Measurements from ENCODE around the gene PTPRK. TPM values are rescaled to one million over a fixed set of nuclear protein-coding genes. Genes with fewer than 3 reads are reported as not detected.

The PTPRK gene
- total and polyA plus RNA-seq, 2 of the 13 experiments (the other 11 are each of a cell fraction or from before 2014, with no cell fraction given) = 43.6 to 98.3 TPM

DNA sequence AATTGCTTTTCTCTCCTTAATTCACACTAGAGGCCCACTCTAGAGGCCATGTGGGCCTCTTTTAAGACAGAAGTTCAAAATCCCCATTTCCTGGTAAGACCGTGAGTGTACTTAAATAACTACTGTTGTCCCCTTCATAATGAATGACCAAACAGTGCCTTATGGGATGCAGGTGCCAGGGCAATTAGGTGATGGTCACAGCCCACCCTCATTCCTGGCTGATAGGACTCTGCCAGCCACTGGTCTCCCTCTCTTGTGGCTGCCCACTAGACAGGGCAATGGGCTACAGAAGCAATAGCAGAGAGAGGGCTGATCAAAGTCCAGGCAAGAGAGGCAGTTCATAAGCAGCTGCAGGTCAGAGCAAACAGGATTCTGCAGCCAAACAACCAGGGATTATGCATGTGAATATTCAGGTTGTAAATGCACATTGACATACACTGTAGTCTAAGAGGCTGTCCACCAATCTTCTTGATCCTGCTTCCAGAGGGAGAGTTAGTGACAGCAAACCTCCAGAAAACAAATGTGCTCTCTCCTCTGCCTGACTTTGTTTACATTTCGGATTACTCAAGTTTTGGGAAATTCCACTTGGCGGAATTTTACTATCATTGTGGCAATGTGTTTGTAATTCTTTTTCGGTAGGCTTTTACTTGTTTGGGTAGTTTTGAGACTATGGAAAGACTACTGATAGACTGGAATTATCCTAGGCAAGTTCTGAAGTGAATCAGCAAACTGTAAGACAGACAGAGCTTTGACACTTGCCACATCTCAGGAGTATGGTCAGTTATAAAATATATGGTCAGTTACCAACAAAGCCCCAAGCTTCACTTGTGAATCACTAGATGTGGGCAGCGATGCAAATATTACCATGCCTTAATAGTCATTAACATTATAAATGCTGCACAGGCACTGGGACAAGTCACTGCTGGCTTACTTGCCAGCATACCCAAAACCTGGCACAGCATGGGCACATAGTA lies 12.8 kb downstream of the PTPRK start (continued):
- 0 out of 2 replicates have a peak, but pooled peaks have one; percentile 75 for TF ChIP-seq REPIN1 (CRISPR knock-in tag; IDR thresholded peaks at IDR 0.05; ENCODE audit: borderline replicate concordance, low read depth)
- no peak for TF ChIP-seq MAF1 (CRISPR knock-in tag; IDR thresholded peaks at IDR 0.05; ENCODE audit: borderline replicate concordance)
- no peak for TF ChIP-seq ZNF572 (CRISPR knock-in tag; IDR thresholded peaks at IDR 0.05)
- TF ChIP-seq RFX5 (IDR thresholded peaks at IDR 0.05; ENCODE audit: low read depth, low read length) = no peak
- TF ChIP-seq TEAD3 (CRISPR knock-in tag; optimal IDR thresholded peaks at IDR 0.05; ENCODE audit: borderline replicate concordance) = peak; percentile 88
- peak; percentile 88; the same call in 1 of the 2 replicates for TF ChIP-seq ZNF556 (CRISPR knock-in tag; IDR thresholded peaks at IDR 0.05; ENCODE audit: borderline replicate concordance)
- no peak for TF ChIP-seq CENPT (CRISPR knock-in tag; IDR thresholded peaks at IDR 0.05; ENCODE audit: low read depth)
- TF ChIP-seq ZFX (CRISPR knock-in tag; IDR thresholded peaks at IDR 0.05; ENCODE audit: low read depth) = peak; percentile 65
- TF ChIP-seq ZNF430 (CRISPR knock-in tag; IDR thresholded peaks at IDR 0.05) = peak; percentile 87
- no peak for TF ChIP-seq SAFB2 (CRISPR knock-in tag; IDR thresholded peaks at IDR 0.05; ENCODE audit: borderline replicate concordance, low read depth)
- TF ChIP-seq ZNF446 (CRISPR knock-in tag; IDR thresholded peaks at IDR 0.05) = no peak
- TF ChIP-seq ZNF564 (CRISPR knock-in tag; IDR thresholded peaks at IDR 0.05) = peak; percentile 34; the same call in 1 of the 2 replicates
- no peak for TF ChIP-seq SP2 (CRISPR knock-in tag; IDR thresholded peaks at IDR 0.05)
- 0 out of 2 replicates have a peak, but pooled peaks have one; percentile 75 for TF ChIP-seq ATF6 (CRISPR knock-in tag; conservative IDR thresholded peaks at IDR 0.05)
- peak; percentile 95 for TF ChIP-seq ZNF644 (CRISPR knock-in tag; IDR thresholded peaks at IDR 0.05; ENCODE audit: low read depth)
- TF ChIP-seq HNF1B (CRISPR knock-in tag; IDR thresholded peaks at IDR 0.05) = peak; percentile 82
- TF ChIP-seq DPF2 (CRISPR knock-in tag; IDR thresholded peaks at IDR 0.05; ENCODE audit: borderline replicate concordance, low read depth) = peak; percentile 80; the same call in 1 of the 2 replicates
- no peak; the same call in 1 of the 2 replicates for TF ChIP-seq DNMT3B (CRISPR knock-in tag; conservative IDR thresholded peaks at IDR 0.05)
- peak; percentile 61; the same call in 1 of the 2 replicates for TF ChIP-seq JUN (CRISPR knock-in tag; IDR thresholded peaks at IDR 0.05)
- no peak for TF ChIP-seq ZSCAN20 (CRISPR knock-in tag; IDR thresholded peaks at IDR 0.05; ENCODE audit: borderline replicate concordance)
- peak in 1 of 2 experiments; percentile 55; a peak in 1 of 4 replicates for TF ChIP-seq KLF16 (CRISPR knock-in tag; IDR thresholded peaks at IDR 0.05)
- TF ChIP-seq USF2 (IDR thresholded peaks at IDR 0.05; ENCODE audit: low read depth, low read length) = no peak
- no peak for TF ChIP-seq USF2 (CRISPR knock-in tag; IDR thresholded peaks at IDR 0.05; ENCODE audit: borderline replicate concordance)
- peak; percentile 40; the same call in 1 of the 2 replicates for TF ChIP-seq CEBPB (IDR thresholded peaks at IDR 0.05; ENCODE audit: borderline replicate concordance, low read depth, low read length)

All from HepG2 (cell line).